NCI-H1105 (cell line): ENCODE results near the gene SSBP4.

Experiments
- DNase-seq: peaks from one replicate; lab custom pipeline; 2025; lab: John Stamatoyannopoulos, UW

The SSBP4 gene

DNA sequence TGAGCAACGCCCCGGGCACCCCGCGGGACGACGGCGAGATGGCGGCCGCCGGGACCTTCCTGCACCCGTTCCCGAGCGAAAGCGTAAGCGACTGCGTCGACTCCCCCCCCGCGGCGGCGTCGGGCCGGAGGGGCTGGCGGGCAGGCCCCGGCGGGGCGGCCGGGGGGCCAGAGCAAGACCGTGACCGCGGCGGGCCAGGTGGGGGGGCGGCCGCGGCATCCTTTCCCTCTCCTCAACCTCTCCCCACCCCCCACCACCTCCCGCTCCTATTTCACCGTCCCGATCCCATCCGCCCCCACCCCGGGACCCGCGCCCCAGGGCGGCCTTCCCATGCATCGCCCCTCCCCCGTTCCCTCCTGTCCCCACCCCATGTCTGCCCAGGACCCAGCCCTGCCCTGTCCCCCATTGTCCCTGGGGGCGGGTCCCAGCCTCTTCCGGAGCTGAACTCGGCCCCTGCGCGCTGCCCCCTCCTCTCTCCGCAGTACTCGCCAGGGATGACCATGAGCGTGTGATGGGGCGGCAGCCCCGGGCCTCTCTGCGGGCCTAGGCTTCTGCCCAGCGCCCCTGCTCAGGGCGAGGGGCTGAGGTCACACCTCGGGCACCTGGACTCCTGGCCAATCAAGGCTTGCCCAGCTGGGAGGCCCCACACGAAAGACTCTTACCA is 14.7 kb downstream of the SSBP4 start:
- no peak for DNase-seq

GRCh38 chr19:18434411-18435175 is 15.4 kb downstream of the SSBP4 start:
- no peak for DNase-seq

GRCh38 chr19:18435178-18435841 is 16.1 kb downstream of the SSBP4 start:
- no peak for DNase-seq

DNA sequence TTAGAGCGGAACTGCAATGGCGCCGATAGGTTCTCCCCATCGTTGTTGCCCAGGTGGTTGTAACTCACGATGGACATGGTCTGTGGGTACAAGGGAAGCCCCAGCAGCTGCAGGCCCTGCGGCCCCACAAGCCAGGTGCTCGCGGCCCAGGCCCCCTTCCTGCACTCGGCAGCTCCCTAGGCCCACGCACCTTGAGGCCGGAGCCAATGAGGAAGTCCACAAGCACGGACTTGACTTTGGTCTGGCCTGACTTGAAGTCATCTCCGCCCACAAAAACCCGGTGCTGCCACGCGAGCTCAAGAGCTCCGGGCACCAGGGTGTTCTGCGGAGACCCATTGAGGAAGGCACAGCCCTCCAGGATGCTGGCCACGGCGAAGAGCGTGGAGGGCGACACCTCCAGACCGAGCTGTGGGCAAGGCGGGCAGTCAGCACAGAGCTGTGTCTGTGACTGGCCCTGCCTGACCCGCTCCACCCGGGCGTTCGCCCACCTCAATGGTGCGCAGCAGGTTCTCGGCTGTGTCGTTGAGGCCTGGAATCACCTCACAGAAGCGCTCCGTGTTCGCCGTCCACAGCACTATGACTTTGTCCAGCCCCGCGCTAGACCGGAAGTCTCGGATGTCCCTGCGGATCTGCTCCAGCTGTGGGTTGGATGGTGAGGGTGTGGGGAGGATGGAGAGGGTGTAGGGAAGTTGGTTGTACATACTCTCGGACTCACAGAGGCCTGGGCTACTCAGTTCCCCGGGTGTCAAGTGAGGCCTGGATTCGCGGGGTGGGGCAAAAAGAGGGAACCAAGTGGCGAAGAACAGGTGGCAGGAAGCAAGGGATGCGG is 16.9 kb downstream of the SSBP4 start:
- DNase-seq, result no peak

DNA sequence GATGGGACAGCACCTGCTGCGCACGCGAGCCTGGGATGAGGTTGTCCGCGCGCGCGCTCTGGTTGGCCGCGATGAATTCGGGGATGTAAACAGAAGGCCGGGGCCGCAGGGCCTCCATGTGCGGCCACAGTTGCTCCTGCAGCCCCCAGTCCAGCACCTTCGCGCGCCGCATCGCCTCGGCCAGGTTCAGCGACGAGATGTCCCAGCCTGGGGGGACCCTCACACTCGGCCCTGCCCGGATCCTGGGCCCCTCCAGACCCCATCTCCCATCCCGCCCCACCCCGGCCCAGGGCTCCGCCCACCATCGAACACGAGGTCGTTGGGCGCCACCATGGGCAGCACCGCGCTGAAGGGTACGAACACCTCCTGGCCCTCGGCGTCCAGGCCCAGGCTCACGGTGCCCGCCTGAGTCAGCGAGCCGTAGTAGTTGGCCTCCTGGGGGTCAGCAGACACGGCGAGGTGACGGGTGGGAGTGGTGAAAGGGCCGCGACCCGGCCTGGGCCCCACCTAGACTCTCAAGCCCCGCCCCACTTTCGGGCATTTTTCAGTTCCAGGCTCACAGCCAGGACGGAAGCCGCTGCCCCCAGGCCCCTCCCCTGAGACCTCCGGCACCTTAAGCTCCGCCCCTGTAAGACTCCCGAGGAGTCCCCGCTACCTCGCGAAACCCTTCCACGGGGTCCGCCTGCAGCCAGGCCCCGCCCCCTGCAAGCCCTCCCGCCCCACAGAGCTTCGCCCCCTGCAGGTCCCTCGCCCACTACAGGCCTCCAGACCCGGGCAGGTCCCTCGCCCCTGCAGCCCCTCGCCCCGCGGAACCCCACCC is 17.7 kb downstream of the SSBP4 start:
- DNase-seq, result peak; percentile 91

DNA sequence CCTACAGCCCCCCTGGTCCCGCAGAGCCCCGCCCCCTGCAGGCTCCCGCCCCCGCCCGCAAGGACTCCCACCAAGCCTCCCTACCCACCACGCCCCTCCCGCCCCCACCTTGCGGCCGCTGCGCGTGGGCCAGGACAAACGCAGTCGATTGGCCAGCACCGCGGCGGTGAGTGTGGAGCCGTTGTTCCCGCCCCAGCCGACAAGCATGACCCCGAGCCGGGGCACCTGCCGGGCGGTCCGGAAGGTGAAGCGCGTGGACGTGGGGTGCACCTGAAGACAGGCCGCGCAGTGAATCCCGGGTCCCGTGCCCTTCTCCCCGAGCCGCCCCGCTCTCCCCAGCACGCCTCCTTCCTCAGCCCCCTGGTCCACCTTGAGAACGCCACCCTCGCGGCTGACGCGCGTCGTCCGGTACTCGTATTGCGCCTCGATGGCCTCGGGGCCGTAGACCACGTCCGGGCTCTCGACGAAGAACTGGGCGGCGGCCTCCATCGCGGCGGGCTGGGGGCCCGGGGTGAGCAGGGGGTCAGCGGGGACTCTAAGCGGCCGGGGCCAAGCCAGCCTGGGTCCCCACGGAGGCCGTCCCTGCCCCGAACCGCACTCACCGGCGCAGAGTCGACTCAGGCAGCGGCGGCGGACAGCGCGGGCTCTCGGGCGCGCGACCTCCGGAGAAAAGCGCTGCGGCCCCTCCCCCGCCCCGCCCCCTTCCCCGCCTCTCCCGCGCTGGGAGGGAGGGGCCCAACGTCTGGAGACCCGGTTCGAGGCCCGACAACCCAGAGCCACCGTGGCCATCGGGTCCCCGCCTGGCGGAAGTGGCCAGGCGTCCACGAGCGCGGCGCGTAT is 18.5 kb downstream of the SSBP4 start, which contains the start of gene ISYNA1:
Gene ISYNA1, minus strand, starts transcription at position 643 of the 840 bp plus-strand sequence. Its CDS starts 154 bp downstream, at position 489.
- DNase-seq, result peak; percentile 78

DNA sequence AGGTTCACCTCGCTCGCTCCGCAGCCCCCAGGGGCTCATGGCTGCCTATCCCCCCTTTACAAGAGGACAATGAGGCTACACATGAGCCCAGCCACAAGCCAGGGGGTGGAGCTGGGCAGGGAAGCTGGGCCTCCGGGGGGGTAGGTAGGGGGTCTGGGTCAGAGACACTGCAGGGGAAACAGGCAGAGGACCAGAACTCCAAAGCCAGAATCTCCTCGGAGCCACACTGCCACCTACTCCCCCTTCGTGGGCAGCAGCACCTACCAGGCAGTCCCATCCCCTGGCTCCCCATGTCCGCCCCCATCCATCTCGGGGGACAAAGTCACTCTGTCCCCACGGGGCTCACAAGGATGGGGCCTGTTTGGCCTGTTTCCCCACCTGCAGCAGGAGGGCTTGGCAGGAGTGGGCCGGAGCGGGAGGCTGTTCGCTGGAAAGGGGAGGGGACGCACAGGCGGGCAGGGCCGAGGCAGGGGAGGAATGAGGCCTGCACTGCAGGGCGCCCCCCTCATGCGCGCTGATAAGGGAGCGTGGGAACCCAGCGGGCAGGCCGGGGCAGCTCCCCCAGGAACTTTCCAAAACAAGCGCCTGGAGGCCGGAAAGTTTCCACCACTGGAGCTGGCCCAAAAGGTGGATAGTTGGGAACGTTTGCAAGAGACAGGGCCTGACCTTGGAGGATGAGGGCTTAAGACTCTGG is 19.3 kb downstream of the SSBP4 start:
- no peak for DNase-seq

DNA sequence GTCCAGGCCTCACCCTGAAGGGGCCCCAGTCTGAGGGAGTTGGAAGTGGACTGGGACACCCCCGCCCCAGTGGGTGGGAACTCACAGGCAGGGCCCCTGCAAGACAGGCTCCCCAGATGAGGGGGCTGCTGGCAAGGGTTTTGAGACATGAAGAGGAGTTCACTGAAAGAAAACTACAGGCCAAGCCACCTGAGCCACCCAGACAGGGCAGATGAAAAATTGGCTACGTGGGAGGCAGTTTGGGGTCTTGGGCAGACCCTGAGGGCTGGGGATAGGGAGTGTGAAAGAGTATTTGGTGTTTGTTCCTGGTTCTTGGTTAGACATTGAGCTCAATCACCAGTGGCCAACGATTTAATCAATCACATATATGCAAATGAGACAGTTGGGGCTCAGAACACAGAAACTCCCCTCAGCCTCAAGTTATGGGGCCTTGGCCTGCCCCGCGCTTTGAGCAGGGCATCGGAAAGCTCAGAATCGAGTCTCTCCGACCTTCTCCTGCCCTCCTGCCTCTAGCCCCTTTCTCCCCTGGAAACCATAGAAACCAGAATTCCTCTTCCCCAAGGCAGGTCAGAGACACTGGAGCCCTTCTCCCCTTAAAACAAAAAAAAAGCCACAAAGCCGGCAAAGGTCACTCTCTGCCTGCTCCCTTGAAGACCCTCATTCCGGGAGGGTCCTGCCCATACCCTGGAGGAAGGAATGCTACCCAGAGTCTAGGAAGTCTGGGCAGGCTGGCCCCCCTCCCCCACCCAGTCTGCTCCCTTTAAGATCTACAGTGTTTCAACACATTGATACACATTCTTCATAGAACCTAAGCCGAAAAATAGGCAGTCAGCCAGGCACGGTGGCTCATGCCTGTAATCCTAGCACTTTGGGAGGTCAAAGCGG is 20.1 kb downstream of the SSBP4 start:
- DNase-seq, result no peak

DNA sequence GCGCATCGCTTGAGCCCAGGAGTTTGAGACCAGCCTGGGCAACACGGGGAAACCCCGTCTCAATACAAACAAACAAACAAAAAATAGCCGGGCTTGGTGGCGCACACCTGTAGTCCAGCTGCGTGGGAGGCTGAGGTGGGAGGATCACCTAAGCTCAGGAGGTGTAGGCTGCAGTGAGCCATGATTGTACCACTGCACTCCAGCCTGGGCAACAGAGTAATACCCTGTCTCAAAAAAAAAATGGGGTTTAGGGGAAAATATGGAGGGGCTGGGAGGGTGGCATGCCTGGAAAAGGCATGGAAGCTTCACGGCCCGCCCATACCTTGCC is 20.7 kb downstream of the SSBP4 start:
- no peak for DNase-seq

- DNase-seq, result no peak
Measured at GRCh38 chr19:18440415-18440877, 21.2 kb downstream of the SSBP4 start.

GRCh38 chr19:18440936-18441803 is 22.0 kb downstream of the SSBP4 start:
- DNase-seq, result no peak

GRCh38 chr19:18441804-18442788 is 22.9 kb downstream of the SSBP4 start:
- DNase-seq, result no peak

GRCh38 chr19:18442941-18443340 is 23.7 kb downstream of the SSBP4 start:
- no peak for DNase-seq

- no peak for DNase-seq
Measured at GRCh38 chr19:18443406-18443805, 24.2 kb downstream of the SSBP4 start.

GRCh38 chr19:18443831-18444230 is 24.6 kb downstream of the SSBP4 start:
- DNase-seq, result no peak

DNA sequence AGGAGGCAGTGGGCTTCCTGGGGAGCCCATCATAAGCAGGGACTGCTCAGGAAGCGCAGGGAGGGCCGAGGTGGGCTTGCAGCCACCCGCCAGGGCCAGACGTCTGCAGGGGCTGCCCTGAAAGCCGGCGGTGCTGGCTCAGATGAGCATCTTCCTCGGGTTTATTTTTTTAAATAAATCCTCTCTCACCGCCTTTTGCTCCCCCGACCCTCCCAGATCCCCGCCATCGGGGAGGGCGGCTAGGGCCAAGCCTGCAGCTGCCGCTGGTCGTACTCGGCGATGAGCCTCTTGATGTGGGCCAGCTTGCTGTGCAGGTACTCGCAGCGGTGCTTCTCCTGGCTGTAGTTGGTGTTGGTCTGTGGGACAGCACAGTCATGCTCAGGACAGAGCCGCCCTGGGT is 25.3 kb downstream of the SSBP4 start:
- no peak for DNase-seq
